K562 (cell line): ENCODE results near the gene HSF4. TPM values are rescaled to one million over a fixed set of nuclear protein-coding genes. Genes with fewer than 3 reads are reported as not detected.

Source experiments
- ATAC-seq: fragments of 200-7000 bp; cut with Tn5 transposase; 3 replicates; pipeline ENCODE4 v1.9.1; 2020; ENCODE audit warnings: moderate library complexity
- BruUV-seq: library from RNA; stranded (reverse); fragments of 400-500 nt; replicated peaks from 2 replicates; lab custom pipeline; 2021; lab: Mats Ljungman, UMichigan
- CTCF ChIA-PET: fragments of 300-600 bp; formaldehyde crosslinking; extraction: SDS; loops from one replicate; lab custom pipeline; 2021; ENCODE audit warnings: low intra/inter-chr PET ratio; lab: Yijun Ruan, JAX
- POLR2A ChIA-PET: fragments of 300-600, 350-650 bp; sonication (Branson Sonifier 250); formaldehyde crosslinking; extraction: SDS; loops from one replicate; lab custom pipeline; 2021; ENCODE audit warnings: antibody characterized with exemption, inconsistent platforms; lab: Yijun Ruan, JAX
- DNase-seq, 4 experiments: peaks; one replicate each; pipeline versions ENCODE4 v3.0.0 to v3.0.0-alpha.2; 2011 to 2018; ENCODE audit warnings: low spot score in 3 of 4, mixed read lengths in 3 of 4; ENCODE audit errors: extremely low read depth in 1 of 4
- FAIRE-seq: peaks from 2 replicates; lab custom pipeline; 2011; peaks lifted over from hg19 to GRCh38; lab: Jason Lieb, UNC
- H2AFZ ChIP-seq: 2 replicates; pipeline ENCODE4 v1.6.0; 2011; ENCODE audit warnings: low read depth, low read length, control low read depth, inconsistent platforms
- H3K27ac ChIP-seq: fragments of 200-600 bp; 3 replicates; pipeline ENCODE4 v1.8.0; 2011; ENCODE audit warnings: low read depth, mild to moderate bottlenecking, control low read depth, inconsistent platforms, low read length, moderate library complexity, mixed read lengths; ENCODE audit errors: extremely low read depth
- H3K27me3 ChIP-seq, 2 experiments: fragments of 300-600 bp in 1 of 2; 2 replicates in 1 of 2; 3 replicates in 1 of 2; pipeline versions ENCODE4 v1.6.0 to v1.8.0; 2011; ENCODE audit warnings: inconsistent platforms in 2 of 2, low read length in 2 of 2, mild to moderate bottlenecking in 1 of 2, mixed read lengths in 1 of 2, moderate library complexity in 1 of 2; ENCODE audit not compliant: control insufficient read depth in 2 of 2, insufficient read depth in 2 of 2
- H3K36me3 ChIP-seq: fragments of 300-600 bp; 3 replicates; pipeline ENCODE4 v1.8.0; 2011; ENCODE audit warnings: mild to moderate bottlenecking, low read length, inconsistent platforms; ENCODE audit not compliant: control insufficient read depth, insufficient read depth
- H3K4me1 ChIP-seq, 2 experiments: fragments of 200-600 bp in 1 of 2; replicated peaks in 1 of 2; 2 replicates in 1 of 2; 3 replicates in 1 of 2; pipeline versions ENCODE4 v1.5.1 to v1.8.0; 2011; ENCODE audit warnings: inconsistent platforms in 2 of 2, low read length in 2 of 2, mild to moderate bottlenecking in 1 of 2, mixed read lengths in 1 of 2, moderate library complexity in 1 of 2; ENCODE audit not compliant: control insufficient read depth in 2 of 2, insufficient read depth in 2 of 2
- H3K4me2 ChIP-seq: 2 replicates; pipeline ENCODE4 v1.6.1; 2011; ENCODE audit warnings: low read length, control low read depth, inconsistent platforms, mixed read lengths; ENCODE audit not compliant: insufficient read depth
- H3K4me3 ChIP-seq: fragments of 200-600 bp; sonication (generic), shearing (Covaris generic); 2 replicates; pipeline ENCODE4 v1.5.1; 2016; ENCODE audit warnings: control low read depth, inconsistent platforms
- H3K79me2 ChIP-seq: fragments of 200-600 bp; 3 replicates; pipeline ENCODE4 v1.8.0; 2011; ENCODE audit warnings: low read length, inconsistent platforms; ENCODE audit not compliant: control insufficient read depth, insufficient read depth
- H3K9ac ChIP-seq, 2 experiments: 2 replicates each; pipeline versions ENCODE4 v1.6.0 to v1.6.1; 2011; ENCODE audit warnings: low read depth in 2 of 2, low read length in 2 of 2, control low read depth in 1 of 2, inconsistent platforms in 1 of 2, mild to moderate bottlenecking in 1 of 2, mixed read lengths in 1 of 2; ENCODE audit not compliant: insufficient read depth in 1 of 2
- H3K9me1 ChIP-seq: one replicate; pipeline ENCODE4 v1.6.0; 2011; ENCODE audit warnings: inconsistent platforms, mild to moderate bottlenecking, low read length, moderate library complexity; ENCODE audit not compliant: control insufficient read depth, insufficient read depth
- H3K9me3 ChIP-seq: replicated peaks from 2 replicates; pipeline ENCODE4 v1.5.1; 2011; ENCODE audit warnings: low read depth, low read length, inconsistent platforms; ENCODE audit not compliant: control insufficient read depth, insufficient read depth
- H4K20me1 ChIP-seq: replicated peaks from 2 replicates; pipeline ENCODE4 v1.6.1; 2011; ENCODE audit warnings: low read length, inconsistent platforms, mixed read lengths; ENCODE audit not compliant: control insufficient read depth, insufficient read depth
- ESRRA ChIP-seq: fragments of 450-650 bp; IDR thresholded peaks from 2 replicates; pipeline ENCODE4 v1.6.1; 2014; ENCODE audit warnings: low read depth, mild to moderate bottlenecking, moderate library complexity, borderline replicate concordance
- HDAC2 ChIP-seq: fragments of 450-650 bp; IDR thresholded peaks from 2 replicates; pipeline ENCODE4 v1.6.1; 2016; ENCODE audit warnings: mild to moderate bottlenecking
- KAT8 ChIP-seq: fragments of 450-650 bp; IDR thresholded peaks from 2 replicates; pipeline ENCODE4 v1.6.1; 2016; ENCODE audit warnings: low read depth, mild to moderate bottlenecking
- KLF6 ChIP-seq: fragments of 250-450 bp; sonication (Bioruptor Pico); IDR thresholded peaks from 2 replicates; pipeline ENCODE4 v1.4.0; 2020; ENCODE audit warnings: mild to moderate bottlenecking, moderate library complexity, borderline replicate concordance
- LARP7 ChIP-seq: fragments of 450-650 bp; IDR thresholded peaks from 2 replicates; pipeline ENCODE4 v1.6.1; 2016
- LCOR ChIP-seq: sonication (generic); formaldehyde crosslinking; IDR thresholded peaks from 2 replicates; pipeline ENCODE4 v1.8.0; 2022; ENCODE audit warnings: mild to moderate bottlenecking, missing genetic modification reagents
- PURB ChIP-seq: sonication (generic); formaldehyde crosslinking; IDR thresholded peaks from 2 replicates; pipeline ENCODE4 v1.9.0; 2021; ENCODE audit warnings: low read depth, mild to moderate bottlenecking, missing genetic modification reagents
- SPI1 ChIP-seq: IDR thresholded peaks from 2 replicates; pipeline ENCODE4 v1.6.1; 2011; ENCODE audit warnings: low read depth, low read length, control low read depth, borderline replicate concordance
- SRF ChIP-seq, 2 experiments: fragments of 250-450, 450-650 bp in 1 of 2; sonication (Bioruptor Pico) in 1 of 2; sonication (generic) in 1 of 2; formaldehyde crosslinking; IDR thresholded peaks; 2 replicates each; pipeline versions ENCODE4 v1.5.0 to v1.5.1; 2020 to 2022; ENCODE audit warnings: mild to moderate bottlenecking in 1 of 2, missing genetic modification reagents in 1 of 2
- ZNF263 ChIP-seq: sonication (generic); formaldehyde crosslinking; IDR thresholded peaks from 2 replicates; pipeline ENCODE4 v1.8.0; 2022; ENCODE audit warnings: mild to moderate bottlenecking, missing genetic modification reagents, borderline replicate concordance
- ZNF316 ChIP-seq: fragments of 450-650 bp; IDR thresholded peaks from 2 replicates; pipeline ENCODE4 v1.6.1; 2016
- ZNF444 ChIP-seq: fragments of 250-450 bp; sonication (Bioruptor Pico); IDR thresholded peaks from 2 replicates; pipeline ENCODE4 v1.4.0; 2020; ENCODE audit warnings: mild to moderate bottlenecking, moderate library complexity
- ZNF764 ChIP-seq: fragments of 250-450 bp; sonication (Bioruptor Pico); IDR thresholded peaks from 2 replicates; pipeline ENCODE4 v1.4.0; 2020; ENCODE audit warnings: low read depth, mild to moderate bottlenecking, moderate library complexity
- WGBS: fragments of 100-300 bp; shearing (Covaris generic); methylation state at CpG from one replicate; pipeline ENCODE4 v1.1.6; 2016; ENCODE audit warnings: low coverage, mixed read lengths; ENCODE audit not compliant: insufficient coverage; ENCODE audit errors: missing lambda C conversion rate; 5-methylcytosine and 5-hydroxymethylcytosine counted together
- in situ Hi-C: fragments of 300-500 bp; cut with MboI; formaldehyde crosslinking; loops from 4 replicates; pipeline ENCODE4 v1.15.0; 2018; ENCODE audit warnings: inconsistent platforms, mixed read lengths
- intact Hi-C: fragments of 100-400 bp; cut with micrococcal nuclease; formaldehyde crosslinking; loops from 2 replicates; pipeline ENCODE4 v1.14.2; 2022
- polyA plus RNA-seq, 8 experiments: library from polyadenylated mRNA; depleted of rRNA in 4 of 8; stranded (reverse) in 5 of 8; unstranded in 3 of 8; fragments of >200 nt; fragmentation: Nextera tagmentation in 2 of 8; fragmentation: Illumina TruSeq in 1 of 8; extraction: Ambion mirVana in 2 of 8; extraction: Trizol in 1 of 8; gene quantifications; 2 replicates each; pipeline versions ENCODE4 v1.2.1 to v1.2.3, GENCODE V29; 2011 to 2014; ENCODE audit warnings: inconsistent platforms in 1 of 8, missing spikeins in 1 of 8
- total RNA-seq, 7 experiments: library from RNA; depleted of rRNA in 6 of 7; stranded (reverse); fragments of >200 nt in 6 of 7; fragmentation: Illumina TruSeq in 2 of 7; extraction: Trizol in 2 of 7; gene quantifications; 2 replicates each; pipeline versions ENCODE4 v1.2.1 to v1.2.3, GENCODE V29; 2011 to 2021; ENCODE audit warnings: low replicate concordance in 1 of 7
- TF ChIP-seq, protein P1 (sequence below), 2 experiments: fragments of 200-800 bp in 1 of 2; sonication (Bioruptor generic) in 1 of 2; sonication (generic) in 1 of 2; formaldehyde crosslinking in 1 of 2; IDR thresholded peaks in 1 of 2; conservative IDR thresholded peaks in 1 of 2; 2 replicates each; pipeline versions ENCODE4 v1.5.0 to v1.6.1; 2016 to 2020; ENCODE audit warnings: missing compliant biosample characterization in 1 of 2, missing genetic modification characterization in 1 of 2, missing genetic modification reagents in 1 of 2

Gene HSF4
- total and polyA plus RNA-seq, 9 of the 15 experiments (the other 6 are each of a cell fraction or from before 2014, with no cell fraction given) = 0.50 to 35.4 (median 8.8) TPM; not detected in 1

DNA sequence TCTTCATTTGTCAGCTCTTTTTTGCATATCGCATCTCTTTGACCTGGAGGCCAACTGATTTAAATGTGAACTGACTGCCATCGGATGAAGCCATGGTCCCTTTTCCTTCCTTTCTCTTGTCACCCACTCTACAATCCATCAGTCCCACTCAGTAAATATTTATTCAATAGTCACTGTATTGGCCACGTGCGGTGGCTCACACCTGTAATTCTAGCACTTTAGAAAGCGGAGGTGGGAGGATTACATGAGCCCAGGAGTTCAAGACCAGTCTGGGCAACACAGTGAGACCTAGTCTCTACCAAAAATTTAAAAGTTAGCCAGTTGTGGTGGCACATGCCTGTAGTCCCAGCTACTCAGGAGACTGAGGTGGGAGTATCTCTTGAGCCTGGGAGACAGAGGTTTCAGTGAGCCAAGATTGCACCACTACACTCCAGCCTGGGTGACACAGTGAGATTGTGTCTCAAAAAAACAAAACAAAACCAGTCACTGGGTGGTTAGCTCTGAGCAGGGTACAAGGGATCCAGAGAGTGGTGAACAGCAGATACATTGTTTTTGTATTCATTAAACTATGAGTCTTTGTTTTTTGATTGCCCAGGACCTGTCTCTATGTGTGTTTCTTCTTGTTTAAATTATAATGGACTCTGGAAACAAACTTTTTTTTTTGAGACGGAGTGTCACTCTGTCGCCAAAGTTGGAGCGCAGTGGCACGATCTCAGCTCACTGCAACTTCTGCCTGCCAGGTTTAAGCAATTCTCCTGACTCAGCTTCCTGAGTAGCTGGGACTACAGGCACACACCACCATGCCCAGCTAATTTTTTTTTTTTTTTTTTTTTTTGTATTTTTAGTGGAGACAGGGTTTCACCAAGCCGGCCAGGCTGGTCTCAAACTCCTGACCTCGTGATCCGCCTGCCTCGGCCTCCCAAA, 47.9 kb upstream of the HSF4 start:
- ChIA-PET POLR2A (interaction anchor here (0.6 to 1.6 kb wide), 3 partner anchors 12 to 110 kb away, joined by 3 read pairs; no protein-coding TSS in a partner anchor), CTCF (no interaction called here)
- H3K79me2 ChIP-seq = peaks cover 49% of the 10 kb centered on the region
- no peaks in the 10 kb centered on the region for H3K9me3 ChIP-seq
- no TSS peak for BruUV-seq
- no peaks in the 10 kb centered on the region for H3K9me1 ChIP-seq
- WGBS = 92% methylated on average over 9 of the region's 13 CpGs
- intact Hi-C loops = no loop called here
- no peak overlapping the region for H3K9ac ChIP-seq
- TF ChIP-seq LCOR (CRISPR knock-in tag) = no peak
- peak; percentile 23; the same call in 1 of the 2 replicates for TF ChIP-seq ZNF316
- no peaks in the 10 kb centered on the region for H3K27me3 ChIP-seq
- in situ Hi-C loops = no loop called here
- H3K4me2 ChIP-seq = no peak overlapping the region
- no peak overlapping the region for H3K4me3 ChIP-seq
- H3K36me3 ChIP-seq = peaks cover 46% of the 10 kb centered on the region
- H4K20me1 ChIP-seq = peaks cover 3% of the 10 kb centered on the region; the same call in 1 of the 2 replicates
- FAIRE-seq = no peak
- peaks cover 12 to 18% of the 10 kb centered on the region in 2 experiments; a peak in 3 of 5 replicates for H3K4me1 ChIP-seq
- no peak overlapping the region; the same call in 2 of the 3 replicates for H3K27ac ChIP-seq
- no peak overlapping the region for H2AFZ ChIP-seq
- no peak for ATAC-seq
- DNase-seq = no peak

DNA sequence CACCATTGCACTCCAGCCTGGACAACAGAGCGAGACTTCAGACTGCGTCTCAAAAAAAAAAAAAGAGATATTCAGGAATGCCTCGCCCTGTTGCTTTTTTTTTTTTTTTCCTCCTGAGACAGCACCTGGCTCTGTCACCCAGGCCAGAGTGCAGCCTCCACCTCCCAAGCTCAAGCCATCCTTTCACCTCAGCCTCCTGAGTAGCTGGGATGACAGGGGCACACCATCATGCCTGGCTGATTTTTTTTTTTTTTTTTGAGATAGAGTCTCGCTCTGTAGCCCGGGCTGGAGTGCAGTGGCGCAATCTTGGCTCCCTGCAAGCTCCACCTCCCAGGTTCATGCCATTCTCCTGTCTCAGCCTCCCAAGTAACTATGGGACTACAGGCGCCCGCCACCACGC, 46.8 kb upstream of the HSF4 start:
- ChIA-PET POLR2A (interaction anchor here (0.7 kb wide), 1 partner anchor 109 kb away, joined by 3 read pairs; no protein-coding TSS in a partner anchor), CTCF (interaction anchor here (0.6 kb wide), 1 partner anchor 931 kb away, joined by 3 read pairs; no protein-coding TSS in a partner anchor)
- Histone ChIP-seq H3K36me3 (peaks cover 51% of the 10 kb centered on the region), H3K4me2 (no peak overlapping the region), H3K79me2 (peaks cover 38% of the 10 kb centered on the region), H3K9ac (no peak overlapping the region), H4K20me1 (peaks cover 3% of the 10 kb centered on the region; the same call in 1 of the 2 replicates), H3K9me1 (no peaks in the 10 kb centered on the region), H3K4me3 (no peak overlapping the region), H3K27ac (no peak overlapping the region), H2AFZ (no peak overlapping the region), H3K27me3 (no peaks in the 10 kb centered on the region), H3K9me3 (no peaks in the 10 kb centered on the region), H3K4me1 (peaks cover 5 to 8% of the 10 kb centered on the region in 2 experiments; a peak in 3 of 5 replicates)
- ATAC-seq = no peak
- 100% methylated on average over 3 of the region's 9 CpGs for WGBS
- no TSS peak for BruUV-seq
- in situ Hi-C loops = no loop called here
- no peak for FAIRE-seq
- intact Hi-C loops = no loop called here
- DNase-seq = no peak
- TF ChIP-seq ZNF764 (CRISPR knock-in tag) (no peak), SRF (CRISPR knock-in tag; IDR thresholded peaks at IDR 0.05) (no peak), ESRRA (no peak), SPI1 (no peak), HDAC2 (no peak), LARP7 (no peak), ZNF263 (CRISPR knock-in tag) (no peak), KAT8 (no peak), PURB (CRISPR knock-in tag) (no peak), KLF6 (no peak), ZNF444 (CRISPR knock-in tag) (no peak)
- TF ChIP-seq, protein P1, sequence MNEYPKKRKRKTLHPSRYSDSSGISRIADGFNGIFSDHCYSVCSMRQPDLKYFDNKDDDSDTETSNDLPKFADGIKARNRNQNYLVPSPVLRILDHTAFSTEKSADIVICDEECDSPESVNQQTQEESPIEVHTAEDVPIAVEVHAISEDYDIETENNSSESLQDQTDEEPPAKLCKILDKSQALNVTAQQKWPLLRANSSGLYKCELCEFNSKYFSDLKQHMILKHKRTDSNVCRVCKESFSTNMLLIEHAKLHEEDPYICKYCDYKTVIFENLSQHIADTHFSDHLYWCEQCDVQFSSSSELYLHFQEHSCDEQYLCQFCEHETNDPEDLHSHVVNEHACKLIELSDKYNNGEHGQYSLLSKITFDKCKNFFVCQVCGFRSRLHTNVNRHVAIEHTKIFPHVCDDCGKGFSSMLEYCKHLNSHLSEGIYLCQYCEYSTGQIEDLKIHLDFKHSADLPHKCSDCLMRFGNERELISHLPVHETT (CRISPR knock-in tag; conservative IDR thresholded peaks at IDR 0.05 in 1 of 2, IDR thresholded peaks at IDR 0.05 in 1 of 2) = no peak
